Central memory CD8-positive, alpha-beta T cell (primary cell): ENCODE measurements around the gene SRD5A1.

ENCODE experiments used
- ATAC-seq: fragments of 150-1000 bp; cut with Tn5 transposase; replicated peaks from 2 replicates; pipeline ENCODE4 v1.10.0; 2022; ENCODE audit warnings: mild to moderate bottlenecking, moderate FRiP score, moderate number of reproducible peaks; ENCODE audit not compliant: poor library complexity, severe bottlenecking; ENCODE audit errors: extremely low read depth
- DNase-seq, 2 donors: peaks; one replicate each; pipeline ENCODE4 v3.0.0; 2021; ENCODE audit warnings: low spot score in 2 of 2
- H3K27ac Mint-ChIP-seq: one replicate; pipeline ENCODE4 v1.8.0; 2022; ENCODE audit warnings: low read depth, mild to moderate bottlenecking, moderate library complexity, mixed read lengths
- H3K27me3 Mint-ChIP-seq: one replicate; pipeline ENCODE4 v1.8.0; 2022; ENCODE audit warnings: mixed read lengths
- H3K36me3 Mint-ChIP-seq: one replicate; pipeline ENCODE4 v1.8.0; 2022; ENCODE audit warnings: mild to moderate bottlenecking, moderate library complexity, mixed read lengths; ENCODE audit not compliant: insufficient read depth
- H3K4me1 Mint-ChIP-seq: one replicate; pipeline ENCODE4 v1.8.0; 2022; ENCODE audit warnings: mixed read lengths
- H3K4me3 Mint-ChIP-seq: one replicate; pipeline ENCODE4 v1.8.0; 2022; ENCODE audit warnings: mild to moderate bottlenecking, moderate library complexity, mixed read lengths
- H3K9me3 Mint-ChIP-seq: one replicate; pipeline ENCODE4 v1.8.0; 2022; ENCODE audit warnings: mixed read lengths

SRD5A1 gene, protein sequence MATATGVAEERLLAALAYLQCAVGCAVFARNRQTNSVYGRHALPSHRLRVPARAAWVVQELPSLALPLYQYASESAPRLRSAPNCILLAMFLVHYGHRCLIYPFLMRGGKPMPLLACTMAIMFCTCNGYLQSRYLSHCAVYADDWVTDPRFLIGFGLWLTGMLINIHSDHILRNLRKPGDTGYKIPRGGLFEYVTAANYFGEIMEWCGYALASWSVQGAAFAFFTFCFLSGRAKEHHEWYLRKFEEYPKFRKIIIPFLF

GRCh38 chr5:6632888-6633468, at the start of gene SRD5A1, which contains the start of gene NSUN2:
SRD5A1 (plus strand) TSS chr5:6633440; CDS start chr5:6633577, 137 bp downstream.
NSUN2 (minus strand) TSS chr5:6633044; CDS start chr5:6632979, 65 bp downstream.
- Mint-ChIP-seq H3K27me3 (no peaks in the 10 kb centered on the region), H3K36me3 (peaks cover 37% of the 10 kb centered on the region), H3K9me3 (no peaks in the 10 kb centered on the region), H3K4me1 (peaks cover 52% of the 10 kb centered on the region), H3K4me3 (peak within 1 kb of the TSS; percentile 91), H3K27ac (peak within 1 kb of the TSS; percentile 96)
- ATAC-seq = peak; percentile 85
- DNase-seq = peak; percentile 89 to 96

DNA sequence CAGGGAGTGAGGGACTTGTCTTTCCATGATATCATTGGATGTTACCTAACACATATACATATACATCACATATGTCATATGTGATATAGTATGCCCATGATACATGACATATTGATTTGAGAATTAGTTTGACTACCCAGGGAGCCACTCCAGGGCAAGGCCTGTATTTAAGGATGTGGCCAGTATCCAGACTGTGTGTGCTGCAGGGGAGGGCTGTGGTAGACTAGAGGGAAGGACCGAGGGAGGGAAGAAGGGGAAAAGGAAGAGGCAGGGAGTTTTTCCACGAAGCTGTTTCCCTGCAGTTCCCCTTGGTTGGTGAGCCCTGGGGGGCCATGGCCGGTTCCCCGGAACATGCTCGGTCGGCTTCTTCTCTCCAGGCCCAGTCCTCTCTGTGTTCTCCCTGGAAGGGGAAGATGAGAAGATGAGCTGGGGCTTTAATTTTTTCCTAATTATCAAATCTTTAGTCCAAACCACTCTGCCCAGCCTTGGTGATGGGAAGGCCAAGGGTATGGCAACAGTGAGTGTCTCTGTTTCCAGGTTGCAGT, 49.1 kb upstream of the SRD5A1 start:
- Mint-ChIP-seq H3K4me3 (peak overlapping the region; percentile 2), H3K27ac (no peak overlapping the region), H3K9me3 (no peaks in the 10 kb centered on the region), H3K27me3 (peaks cover 76% of the 10 kb centered on the region), H3K36me3 (no peaks in the 10 kb centered on the region), H3K4me1 (no peaks in the 10 kb centered on the region)
- no peak for DNase-seq
- ATAC-seq = no peak

DNA sequence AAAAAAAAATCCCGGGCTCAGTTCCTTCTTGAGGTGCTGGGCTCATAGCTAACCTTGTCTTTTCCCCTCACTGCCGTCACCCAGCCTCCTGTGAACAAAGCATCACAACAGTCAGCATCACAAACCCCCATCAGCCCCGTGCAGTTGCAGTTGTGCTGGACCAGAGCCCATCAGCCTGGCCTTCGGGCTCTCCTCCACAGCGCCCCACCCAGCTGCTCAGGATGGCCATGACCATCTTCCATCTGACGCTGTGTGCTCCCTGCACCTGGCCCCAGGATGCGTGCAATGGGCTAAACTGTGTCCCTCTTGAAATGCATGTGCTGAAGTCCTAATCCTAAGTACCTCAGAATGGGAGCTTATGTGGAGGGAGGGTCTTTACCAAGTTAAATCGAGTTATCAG, 48.5 kb upstream of the SRD5A1 start:
- H3K27me3 Mint-ChIP-seq = peaks cover 71% of the 10 kb centered on the region
- H3K36me3 Mint-ChIP-seq = no peaks in the 10 kb centered on the region
- H3K4me1 Mint-ChIP-seq = no peaks in the 10 kb centered on the region
- H3K9me3 Mint-ChIP-seq = no peaks in the 10 kb centered on the region
- H3K27ac Mint-ChIP-seq = no peak overlapping the region
- DNase-seq (no peak), ATAC-seq (no peak)
- no peak overlapping the region for H3K4me3 Mint-ChIP-seq

- no peaks in the 10 kb centered on the region for H3K36me3 Mint-ChIP-seq
- no peak overlapping the region for H3K27ac Mint-ChIP-seq
- no peak overlapping the region for H3K4me3 Mint-ChIP-seq
- DNase-seq = no peak
- H3K27me3 Mint-ChIP-seq = peaks cover 66% of the 10 kb centered on the region
- no peaks in the 10 kb centered on the region for H3K4me1 Mint-ChIP-seq
- H3K9me3 Mint-ChIP-seq = no peaks in the 10 kb centered on the region
- ATAC-seq = no peak
Observed at GRCh38 chr5:6585168-6585567, 48.1 kb upstream of the SRD5A1 start.

DNA sequence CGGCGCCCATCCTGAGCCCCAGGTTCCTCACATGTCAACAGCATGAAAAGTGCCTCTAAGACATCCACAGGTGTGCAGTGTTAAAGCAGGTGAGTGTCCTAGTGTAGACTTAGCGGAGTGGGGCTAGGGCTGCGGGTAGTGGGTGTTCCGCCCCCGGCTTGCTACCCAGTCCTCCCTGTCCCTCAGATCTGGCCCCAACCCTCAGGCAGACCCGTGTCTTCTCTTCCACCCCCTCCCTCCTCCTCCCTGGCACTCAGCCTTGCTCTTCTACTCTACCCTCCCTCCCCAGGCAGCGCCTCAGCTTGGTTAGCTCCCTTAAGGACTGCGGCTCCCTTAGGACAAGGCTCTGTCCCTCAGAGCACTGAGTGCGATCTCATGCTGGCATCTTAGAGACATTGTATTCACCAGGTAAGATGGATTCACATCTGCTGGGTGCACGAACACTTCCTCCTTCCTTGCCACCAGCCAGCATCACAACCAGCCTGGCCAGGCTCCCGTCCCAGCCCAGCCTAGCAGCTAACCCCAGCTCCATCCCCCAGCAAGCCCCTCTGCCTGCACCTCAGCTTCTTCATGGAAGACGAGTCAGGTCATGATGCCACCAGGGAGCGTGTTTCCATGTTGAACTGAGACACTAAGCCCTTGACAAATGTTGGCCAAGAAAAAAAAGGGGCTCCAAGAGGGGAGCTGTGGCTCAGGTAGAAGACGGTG, 47.1 kb upstream of the SRD5A1 start:
- peaks cover 57% of the 10 kb centered on the region for H3K27me3 Mint-ChIP-seq
- H3K4me1 Mint-ChIP-seq = no peaks in the 10 kb centered on the region
- H3K9me3 Mint-ChIP-seq = no peaks in the 10 kb centered on the region
- peaks cover 1% of the 10 kb centered on the region for H3K36me3 Mint-ChIP-seq
- no peak overlapping the region for H3K27ac Mint-ChIP-seq
- ATAC-seq = no peak
- DNase-seq = no peak
- no peak overlapping the region for H3K4me3 Mint-ChIP-seq

DNA sequence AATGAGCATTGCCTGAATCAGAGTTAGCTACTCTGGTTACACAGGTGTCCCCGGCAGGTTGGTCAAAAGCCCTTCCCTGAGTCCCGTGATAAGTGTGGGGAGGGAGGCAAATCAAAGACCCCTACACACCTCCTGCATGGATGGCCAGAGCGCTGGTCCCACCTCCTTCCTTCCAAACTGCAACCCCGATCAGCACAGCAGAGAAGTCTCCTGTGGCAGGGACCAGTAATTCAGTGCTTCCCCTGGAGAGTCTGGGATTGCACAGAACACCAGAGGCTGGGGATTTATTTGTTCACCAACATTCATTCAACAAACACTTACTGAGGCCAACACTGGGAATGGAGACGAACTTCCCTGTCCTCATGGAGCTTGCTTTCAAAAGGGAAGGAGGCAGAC, 46.6 kb upstream of the SRD5A1 start:
- DNase-seq = no peak
- H3K4me1 Mint-ChIP-seq = no peaks in the 10 kb centered on the region
- peaks cover 52% of the 10 kb centered on the region for H3K27me3 Mint-ChIP-seq
- no peak overlapping the region for H3K27ac Mint-ChIP-seq
- ATAC-seq = no peak
- no peak overlapping the region for H3K4me3 Mint-ChIP-seq
- H3K36me3 Mint-ChIP-seq = peaks cover 1% of the 10 kb centered on the region
- no peaks in the 10 kb centered on the region for H3K9me3 Mint-ChIP-seq

DNA sequence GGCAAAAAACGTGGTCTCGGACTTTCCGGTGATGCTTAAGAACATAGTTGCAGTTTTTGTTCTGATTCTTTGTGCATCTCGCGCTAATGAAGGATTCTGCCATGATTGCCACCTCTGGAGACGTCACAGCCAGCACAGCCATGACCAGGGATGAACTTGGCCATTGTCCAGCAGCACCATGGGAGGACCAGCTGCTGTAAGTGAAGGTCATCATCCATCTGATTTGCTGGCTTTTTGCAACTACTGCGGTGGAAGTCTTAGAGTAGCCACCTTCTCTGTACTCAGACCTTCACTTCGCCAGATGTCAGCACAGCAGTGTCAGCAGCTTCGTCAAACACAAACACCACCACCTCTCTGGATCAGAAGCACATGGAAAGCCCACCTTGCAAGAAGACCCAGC, 46.1 kb upstream of the SRD5A1 start:
- Mint-ChIP-seq H3K36me3 (peaks cover 1% of the 10 kb centered on the region), H3K4me1 (no peaks in the 10 kb centered on the region), H3K27ac (no peak overlapping the region), H3K9me3 (no peaks in the 10 kb centered on the region), H3K4me3 (no peak overlapping the region), H3K27me3 (peaks cover 46% of the 10 kb centered on the region)
- DNase-seq = no peak
- no peak for ATAC-seq

GRCh38 chr5:6590581-6590980, 42.7 kb upstream of the SRD5A1 start:
- Mint-ChIP-seq H3K27ac (no peak overlapping the region), H3K27me3 (peaks cover 18% of the 10 kb centered on the region), H3K4me3 (no peak overlapping the region), H3K4me1 (no peaks in the 10 kb centered on the region), H3K36me3 (peaks cover 5% of the 10 kb centered on the region), H3K9me3 (no peaks in the 10 kb centered on the region)
- DNase-seq = no peak
- no peak for ATAC-seq

DNA sequence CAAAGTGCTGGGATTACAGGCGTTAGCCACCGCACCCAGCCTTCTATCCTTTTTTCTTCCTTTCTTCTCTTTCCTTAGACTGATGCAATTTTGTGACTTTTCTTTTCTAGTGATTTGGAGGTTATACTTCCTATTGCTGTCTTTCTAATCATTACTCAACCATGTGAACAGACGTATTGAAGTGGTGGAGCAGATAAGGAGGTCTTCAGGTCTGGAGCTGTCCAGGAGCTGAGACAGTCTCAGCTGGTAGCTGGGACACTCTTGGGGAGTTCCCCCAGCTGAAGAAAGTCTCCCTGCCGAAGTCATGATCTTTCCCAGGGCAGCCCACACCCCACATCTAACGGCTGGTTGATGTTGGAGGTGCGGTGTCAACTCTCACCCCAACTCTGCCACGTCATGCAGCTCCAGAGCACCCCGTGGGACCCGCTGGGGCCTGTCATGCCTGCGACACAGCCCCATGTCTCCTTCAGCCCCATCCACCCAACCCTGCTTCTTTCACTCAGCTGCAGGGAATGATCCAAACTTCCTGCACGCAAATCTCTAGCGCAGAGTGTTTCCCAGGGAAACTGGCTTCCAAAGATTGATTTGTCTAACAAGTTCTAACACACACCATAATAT, 41.5 kb upstream of the SRD5A1 start:
- ATAC-seq (no peak), DNase-seq (no peak)
- Mint-ChIP-seq H3K27me3 (peaks cover 6% of the 10 kb centered on the region), H3K36me3 (peaks cover 7% of the 10 kb centered on the region), H3K4me3 (no peak overlapping the region), H3K9me3 (no peaks in the 10 kb centered on the region), H3K27ac (no peak overlapping the region), H3K4me1 (no peaks in the 10 kb centered on the region)

GRCh38 chr5:6592601-6593000, 40.6 kb upstream of the SRD5A1 start:
- no peak overlapping the region for H3K4me3 Mint-ChIP-seq
- DNase-seq (no peak), ATAC-seq (no peak)
- H3K9me3 Mint-ChIP-seq = no peaks in the 10 kb centered on the region
- no peaks in the 10 kb centered on the region for H3K4me1 Mint-ChIP-seq
- H3K36me3 Mint-ChIP-seq = peaks cover 9% of the 10 kb centered on the region
- no peak overlapping the region for H3K27ac Mint-ChIP-seq
- no peaks in the 10 kb centered on the region for H3K27me3 Mint-ChIP-seq

DNA sequence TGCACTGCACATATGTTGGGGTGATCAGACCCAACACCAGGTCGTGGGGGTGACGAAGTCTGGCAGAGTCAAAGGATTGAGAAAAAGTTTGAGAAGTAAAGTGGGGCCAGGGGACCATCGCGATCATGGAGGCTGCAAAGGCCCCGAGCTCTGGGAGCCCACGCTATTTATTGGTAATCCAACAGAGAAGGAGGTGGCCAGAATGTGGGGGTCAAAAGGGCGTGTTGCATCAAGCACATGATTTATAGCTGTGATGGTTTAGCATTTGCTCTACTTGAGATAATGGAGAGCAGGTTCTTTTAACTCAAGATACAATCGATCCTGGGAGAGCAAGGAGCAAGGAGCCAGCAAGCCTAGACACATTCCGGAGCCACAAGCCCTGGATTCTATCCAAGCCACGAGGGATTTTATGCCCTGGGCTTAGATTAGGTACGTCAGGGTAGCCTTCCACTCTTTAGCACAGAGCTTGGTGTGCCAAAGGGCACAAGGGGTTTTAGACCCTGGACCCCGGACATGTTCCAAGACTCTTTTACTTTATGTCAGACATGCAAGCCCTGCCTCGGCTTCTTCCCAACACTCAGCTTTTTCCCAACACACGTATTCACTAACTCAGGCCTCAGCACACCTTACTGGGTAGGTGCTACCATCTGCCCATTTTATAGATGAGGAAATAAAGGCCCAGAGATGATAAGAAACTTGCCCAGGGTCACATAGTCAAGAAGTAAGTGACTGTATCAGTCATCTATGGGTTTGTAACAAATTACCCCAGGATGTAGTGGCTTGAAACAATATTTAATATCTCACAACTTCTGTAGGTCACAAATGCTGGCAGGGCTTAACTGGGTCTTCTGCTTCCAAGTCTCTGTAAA, 39.9 kb upstream of the SRD5A1 start:
- H3K36me3 Mint-ChIP-seq = peaks cover 13% of the 10 kb centered on the region
- no peak overlapping the region for H3K27ac Mint-ChIP-seq
- ATAC-seq (no peak), DNase-seq (no peak)
- no peaks in the 10 kb centered on the region for H3K9me3 Mint-ChIP-seq
- no peak overlapping the region for H3K4me3 Mint-ChIP-seq
- no peaks in the 10 kb centered on the region for H3K27me3 Mint-ChIP-seq
- no peaks in the 10 kb centered on the region for H3K4me1 Mint-ChIP-seq

DNA sequence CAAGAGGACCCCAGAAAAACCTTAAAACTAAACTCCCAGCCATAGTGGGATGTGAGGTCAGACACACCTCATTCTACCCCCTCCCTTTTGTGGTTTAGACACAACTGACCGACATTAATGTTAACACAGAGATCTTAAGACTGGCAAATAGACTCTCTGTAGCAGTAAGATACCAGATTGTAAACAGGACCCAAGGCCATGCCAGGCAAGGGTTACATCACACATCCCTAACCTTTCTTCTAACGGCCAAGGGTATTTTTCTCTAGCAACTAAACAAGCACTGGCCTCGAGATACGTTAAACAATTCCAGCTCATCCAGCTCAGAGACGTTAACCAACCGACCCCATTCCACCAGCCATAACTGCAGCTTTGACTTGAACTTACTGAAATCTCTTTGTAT, 39.2 kb upstream of the SRD5A1 start:
- no peaks in the 10 kb centered on the region for H3K4me1 Mint-ChIP-seq
- no peaks in the 10 kb centered on the region for H3K9me3 Mint-ChIP-seq
- DNase-seq (no peak), ATAC-seq (no peak)
- no peaks in the 10 kb centered on the region for H3K27me3 Mint-ChIP-seq
- no peak overlapping the region for H3K4me3 Mint-ChIP-seq
- H3K36me3 Mint-ChIP-seq = peaks cover 19% of the 10 kb centered on the region
- H3K27ac Mint-ChIP-seq = no peak overlapping the region
